HCT116 (cell line): ENCODE data around the gene CDA.

Experiments
- ATF3 ChIP-seq: IDR thresholded peaks from 2 replicates; pipeline ENCODE4 v1.6.1; 2012
- CTCF ChIP-seq, 3 experiments: fragments of 200-600 bp in 1 of 3; sonication (generic) in 1 of 3; IDR thresholded peaks in 2 of 3; conservative IDR thresholded peaks in 1 of 3; 2 replicates each; pipeline ENCODE4 v1.5.1; 2012 to 2017; ENCODE audit warnings: low read depth in 2 of 3, low read length in 2 of 3, antibody characterized with exemption in 1 of 3, borderline replicate concordance in 1 of 3, control low read depth in 1 of 3, mild to moderate bottlenecking in 1 of 3, mixed read lengths in 1 of 3, mixed run types in 1 of 3, moderate library complexity in 1 of 3; ENCODE audit not compliant: insufficient read depth in 1 of 3
- EZH2 ChIP-seq: fragments of 200-600 bp; sonication (generic); IDR thresholded peaks from 2 replicates; pipeline ENCODE4 v1.6.1; 2017; ENCODE audit warnings: antibody characterized with exemption, mixed run types
- EZH2phosphoT487 ChIP-seq: fragments of 200-600 bp; IDR thresholded peaks from 2 replicates; pipeline ENCODE4 v1.6.1; 2018; ENCODE audit warnings: antibody characterized with exemption, borderline replicate concordance
- MAX ChIP-seq: IDR thresholded peaks from 2 replicates; pipeline ENCODE4 v1.6.1; 2012
- POLR2A ChIP-seq: IDR thresholded peaks from 2 replicates; pipeline ENCODE4 v1.7.0; 2011; ENCODE audit warnings: borderline replicate concordance; ENCODE audit not compliant: insufficient read depth, insufficient read length; ENCODE audit errors: extremely low read depth
- POLR2AphosphoS5 ChIP-seq: IDR thresholded peaks from 2 replicates; pipeline ENCODE4 v1.6.1; 2011; ENCODE audit warnings: mild to moderate bottlenecking, low read depth, low read length, moderate library complexity
- SIN3A ChIP-seq: IDR thresholded peaks from 2 replicates; pipeline ENCODE4 v1.6.1; 2012; ENCODE audit warnings: low read depth
- SP1 ChIP-seq: IDR thresholded peaks from 2 replicates; pipeline ENCODE4 v1.6.1; 2012; ENCODE audit warnings: low read depth
- SRF ChIP-seq: IDR thresholded peaks from 2 replicates; pipeline ENCODE4 v1.6.1; 2012; ENCODE audit warnings: low read depth
- YY1 ChIP-seq: IDR thresholded peaks from 2 replicates; pipeline ENCODE4 v1.6.1; 2011; ENCODE audit warnings: low read length, low read depth, moderate library complexity, mild to moderate bottlenecking; ENCODE audit not compliant: insufficient replicate concordance; ENCODE audit errors: extremely low read depth
- ZBTB33 ChIP-seq: IDR thresholded peaks from 2 replicates; pipeline ENCODE4 v1.6.1; 2011; ENCODE audit warnings: mild to moderate bottlenecking, low read length, moderate library complexity; ENCODE audit not compliant: insufficient replicate concordance; ENCODE audit errors: extremely low read depth
- ZFX ChIP-seq: fragments of 450-650 bp; IDR thresholded peaks from 2 replicates; pipeline ENCODE4 v1.6.1; 2017
- ZNF274 ChIP-seq: fragments of 200-500 bp; sonication (Bioruptor generic); IDR thresholded peaks from 2 replicates; pipeline ENCODE4 v1.6.1; 2014; ENCODE audit warnings: mild to moderate bottlenecking, low read depth, low read length, inconsistent platforms

GRCh38 chr1:20660363-20660762 is 71.5 kb downstream of the CDA start:
- TF ChIP-seq ZNF274 (no peak), CTCF (IDR thresholded peaks at IDR 0.05 in 2 of 3, conservative IDR thresholded peaks at IDR 0.05 in 1 of 3; ENCODE audit: borderline replicate concordance in 1 of 3, insufficient read depth in 1 of 3, low read depth in 2 of 3, low read length in 2 of 3) (no peak), YY1 (no peak), ZBTB33 (no peak), EZH2phosphoT487 (no peak), ATF3 (no peak), EZH2 (no peak), POLR2A (no peak), ZFX (no peak), SIN3A (no peak), SRF (no peak), MAX (no peak), SP1 (no peak), POLR2AphosphoS5 (no peak)
